ENCODE measurements around the gene CRIP2. TPM values are rescaled to one million over a fixed set of nuclear protein-coding genes. Genes with fewer than 3 reads are reported as not detected.

The CRIP2 gene
- total and polyA plus RNA-seq, 2 of the 13 experiments (the other 11 are each of a cell fraction or from before 2014, with no cell fraction given) = 31.6 to 37.9 TPM

GRCh38 chr14:105489542-105490266, 15.1 kb downstream of the CRIP2 start (continued):
- TF ChIP-seq PRDM4 (CRISPR knock-in tag; IDR thresholded peaks at IDR 0.05; ENCODE audit: borderline replicate concordance) (no peak), ZNF383 (CRISPR knock-in tag; IDR thresholded peaks at IDR 0.05; ENCODE audit: borderline replicate concordance) (no peak), ELF3 (CRISPR knock-in tag; IDR thresholded peaks at IDR 0.05) (0 out of 2 replicates have a peak, but pooled peaks have one; percentile 19), SIX4 (CRISPR knock-in tag; IDR thresholded peaks at IDR 0.05) (no peak), ZNF747 (CRISPR knock-in tag; IDR thresholded peaks at IDR 0.05; ENCODE audit: borderline replicate concordance) (0 out of 2 replicates have a peak, but pooled peaks have one; percentile 1), TSC22D2 (CRISPR knock-in tag; IDR thresholded peaks at IDR 0.05; ENCODE audit: borderline replicate concordance) (0 out of 2 replicates have a peak, but pooled peaks have one; percentile 22), FUBP1 (CRISPR knock-in tag; IDR thresholded peaks at IDR 0.05; ENCODE audit: borderline replicate concordance) (no peak), ZNF138 (CRISPR knock-in tag; IDR thresholded peaks at IDR 0.05; ENCODE audit: low read depth) (no peak), MXI1 (IDR thresholded peaks at IDR 0.05; ENCODE audit: borderline replicate concordance, low read depth, low read length) (peak; percentile 44; the same call in 1 of the 3 replicates), RXRA (CRISPR knock-in tag; IDR thresholded peaks at IDR 0.05) (no peak), TAF1 (CRISPR knock-in tag; IDR thresholded peaks at IDR 0.05) (peak; percentile 39; the same call in 1 of the 2 replicates), ZNF652 (CRISPR knock-in tag; IDR thresholded peaks at IDR 0.05; ENCODE audit: borderline replicate concordance, low read depth) (no peak), ZNF772 (CRISPR knock-in tag; IDR thresholded peaks at IDR 0.05) (peak; percentile 62; the same call in 1 of the 2 replicates), SOX13 (IDR thresholded peaks at IDR 0.05) (no peak), SOX13 (CRISPR knock-in tag; conservative IDR thresholded peaks at IDR 0.05 in 1 of 2, IDR thresholded peaks at IDR 0.05 in 1 of 2) (no peak), TEAD3 (CRISPR knock-in tag; optimal IDR thresholded peaks at IDR 0.05; ENCODE audit: borderline replicate concordance) (no peak), SPEN (CRISPR knock-in tag; IDR thresholded peaks at IDR 0.05; ENCODE audit: low read depth) (peak; percentile 53; the same call in 1 of the 2 replicates), PCBP1 (IDR thresholded peaks at IDR 0.05; ENCODE audit: borderline replicate concordance, low read depth, low read length) (0 out of 2 replicates have a peak, but pooled peaks have one; percentile 79), ZNF18 (CRISPR knock-in tag; IDR thresholded peaks at IDR 0.05; ENCODE audit: insufficient replicate concordance) (no peak), ZNF792 (CRISPR knock-in tag; IDR thresholded peaks at IDR 0.05) (0 out of 2 replicates have a peak, but pooled peaks have one; percentile 24), MTF1 (CRISPR knock-in tag; IDR thresholded peaks at IDR 0.05) (no peak), NFKB2 (CRISPR knock-in tag; IDR thresholded peaks at IDR 0.05; ENCODE audit: borderline replicate concordance) (peak; percentile 32; the same call in 1 of the 2 replicates)

Measured in HepG2 (cell line).